ENCODE results near the gene CAPN10.

The CAPN10 gene

GRCh38 chr2:240646900-240647502 lies 60.5 kb downstream of the CAPN10 start:
- Histone ChIP-seq H3K79me1 (ENCODE audit: low read length) (no peaks in the 10 kb centered on the region), H3K36me3 (ENCODE audit: control insufficient read depth, insufficient read depth, low read length) (no peaks in the 10 kb centered on the region), H3K56ac (ENCODE audit: low read length) (no peak overlapping the region), H3K4me3 (ENCODE audit: low read length) (no peak overlapping the region), H2BK120ac (ENCODE audit: low read depth, low read length) (no peak overlapping the region), H2BK5ac (ENCODE audit: low read length) (no peak overlapping the region), H3K4ac (ENCODE audit: low read depth, low read length) (no peak overlapping the region), H2BK15ac (replicated peaks; ENCODE audit: low read depth) (no peak overlapping the region), H3K27ac (ENCODE audit: low read depth, low read length) (no peak overlapping the region), H3K23ac (ENCODE audit: low read length) (no peak overlapping the region), H4K8ac (ENCODE audit: low read depth, low read length) (no peak overlapping the region), H3K18ac (ENCODE audit: low read length) (no peak overlapping the region), H3K79me2 (ENCODE audit: control insufficient read depth, insufficient read depth, low read length) (no peaks in the 10 kb centered on the region), H2AK5ac (ENCODE audit: low read length) (no peak overlapping the region), H4K5ac (ENCODE audit: low read length) (no peak overlapping the region), H3K9ac (ENCODE audit: low read length) (no peak overlapping the region), H3K4me2 (ENCODE audit: low read length) (no peak overlapping the region), H3K4me1 (ENCODE audit: control insufficient read depth, low read depth, low read length) (no peaks in the 10 kb centered on the region), H3K27me3 (ENCODE audit: insufficient read depth, low read length, poor library complexity) (no peaks in the 10 kb centered on the region)
- DNase-seq, result no peak
- WGBS (ENCODE audit: extremely low coverage, insufficient coverage, low lambda C conversion rate), result no CpG with 5 or more reads among the region's 30 CpGs

GRCh38 chr2:240647503-240648154 lies 61.1 kb downstream of the CAPN10 start:
- Histone ChIP-seq H2BK15ac (replicated peaks; ENCODE audit: low read depth) (no peak overlapping the region), H3K4me2 (ENCODE audit: low read length) (no peak overlapping the region), H3K79me1 (ENCODE audit: low read length) (no peaks in the 10 kb centered on the region), H4K8ac (ENCODE audit: low read depth, low read length) (no peak overlapping the region), H2BK120ac (ENCODE audit: low read depth, low read length) (no peak overlapping the region), H4K5ac (ENCODE audit: low read length) (no peak overlapping the region), H2BK5ac (ENCODE audit: low read length) (no peak overlapping the region), H3K18ac (ENCODE audit: low read length) (no peak overlapping the region), H3K4me3 (ENCODE audit: low read length) (no peak overlapping the region), H3K9ac (ENCODE audit: low read length) (no peak overlapping the region), H3K4me1 (ENCODE audit: control insufficient read depth, low read depth, low read length) (no peaks in the 10 kb centered on the region), H3K27ac (ENCODE audit: low read depth, low read length) (no peak overlapping the region), H3K23ac (ENCODE audit: low read length) (no peak overlapping the region), H2AK5ac (ENCODE audit: low read length) (no peak overlapping the region), H3K36me3 (ENCODE audit: control insufficient read depth, insufficient read depth, low read length) (no peaks in the 10 kb centered on the region), H3K79me2 (ENCODE audit: control insufficient read depth, insufficient read depth, low read length) (no peaks in the 10 kb centered on the region), H3K4ac (ENCODE audit: low read depth, low read length) (no peak overlapping the region), H3K27me3 (ENCODE audit: insufficient read depth, low read length, poor library complexity) (no peaks in the 10 kb centered on the region), H3K56ac (ENCODE audit: low read length) (no peak overlapping the region)
- no CpG with 5 or more reads among the region's 22 CpGs for WGBS (ENCODE audit: extremely low coverage, insufficient coverage, low lambda C conversion rate)
- no peak for DNase-seq

- no peak overlapping the region for H3K27ac ChIP-seq (ENCODE audit: low read depth, low read length)
- H3K27me3 ChIP-seq (ENCODE audit: insufficient read depth, low read length, poor library complexity), result no peaks in the 10 kb centered on the region
- H3K4me3 ChIP-seq (ENCODE audit: low read length), result no peak overlapping the region
- H3K18ac ChIP-seq (ENCODE audit: low read length), result no peak overlapping the region
- no peak overlapping the region for H2BK5ac ChIP-seq (ENCODE audit: low read length)
- H4K8ac ChIP-seq (ENCODE audit: low read depth, low read length), result no peak overlapping the region
- no peak overlapping the region for H4K5ac ChIP-seq (ENCODE audit: low read length)
- no CpG with 5 or more reads among the region's 6 CpGs for WGBS (ENCODE audit: extremely low coverage, insufficient coverage, low lambda C conversion rate)
- DNase-seq, result no peak
- H3K4me1 ChIP-seq (ENCODE audit: control insufficient read depth, low read depth, low read length), result no peaks in the 10 kb centered on the region
- no peak overlapping the region for H3K4me2 ChIP-seq (ENCODE audit: low read length)
- no peak overlapping the region for H2BK15ac ChIP-seq (replicated peaks; ENCODE audit: low read depth)
- no peak overlapping the region for H2AK5ac ChIP-seq (ENCODE audit: low read length)
- no peak overlapping the region for H3K4ac ChIP-seq (ENCODE audit: low read depth, low read length)
- no peaks in the 10 kb centered on the region for H3K79me2 ChIP-seq (ENCODE audit: control insufficient read depth, insufficient read depth, low read length)
- H2BK120ac ChIP-seq (ENCODE audit: low read depth, low read length), result no peak overlapping the region
- no peak overlapping the region for H3K23ac ChIP-seq (ENCODE audit: low read length)
- no peak overlapping the region for H3K56ac ChIP-seq (ENCODE audit: low read length)
- H3K36me3 ChIP-seq (ENCODE audit: control insufficient read depth, insufficient read depth, low read length), result no peaks in the 10 kb centered on the region
- H3K9ac ChIP-seq (ENCODE audit: low read length), result no peak overlapping the region
- H3K79me1 ChIP-seq (ENCODE audit: low read length), result no peaks in the 10 kb centered on the region
These were observed 61.7 kb downstream of the CAPN10 start for GRCh38 chr2:240648155-240648649.
